Measurements from ENCODE around the gene CACNG4.

The CACNG4 gene

GRCh38 chr17:66963909-66964771 lies at the start of gene CACNG4:
CACNG4 (plus strand) TSS chr17:66964707; CDS start chr17:66964912, 205 bp downstream.
- no peaks in the 10 kb centered on the region for H3K36me3 ChIP-seq (ENCODE audit: control insufficient read depth in 2 of 2, insufficient read depth in 2 of 2, low read length in 2 of 2)
- no peaks in the 10 kb centered on the region for H3K9me3 ChIP-seq (ENCODE audit: control insufficient read depth in 2 of 2, low read length in 2 of 2)
- H3K27me3 ChIP-seq (ENCODE audit: control insufficient read depth in 2 of 2, insufficient read depth in 2 of 2, low read length in 2 of 2): peaks cover 33 to 57% of the 10 kb centered on the region in 2 donors
- H3K27ac ChIP-seq (ENCODE audit: low read depth in 2 of 2, low read length in 2 of 2): no peak within 1 kb of the TSS
- peaks cover 9 to 14% of the 10 kb centered on the region in 2 donors for H3K4me1 ChIP-seq (ENCODE audit: control insufficient read depth in 2 of 2, insufficient read depth in 2 of 2, low read length in 2 of 2)
- no peak within 1 kb of the TSS for H3K9ac ChIP-seq (ENCODE audit: low read depth in 1 of 2, low read length in 2 of 2)
- peak within 1 kb of the TSS in 1 of 2 donors; percentile 68 for H3K4me3 ChIP-seq (ENCODE audit: low read length in 2 of 2)

- Histone ChIP-seq H3K9me3 (ENCODE audit: control insufficient read depth in 2 of 2, low read length in 2 of 2) (no peaks in the 10 kb centered on the region), H3K4me3 (ENCODE audit: low read length in 2 of 2) (peak overlapping the region; percentile 60 to 70)
Measured at GRCh38 chr17:66915204-66915611, 49.3 kb upstream of the CACNG4 start.

GRCh38 chr17:66915792-66916191 lies 48.7 kb upstream of the CACNG4 start:
- Histone ChIP-seq H3K36me3 (ENCODE audit: control insufficient read depth in 2 of 2, insufficient read depth in 2 of 2, low read length in 2 of 2) (no peaks in the 10 kb centered on the region), H3K4me3 (ENCODE audit: low read length in 2 of 2) (no peak overlapping the region), H3K27ac (ENCODE audit: low read depth in 2 of 2, low read length in 2 of 2) (no peak overlapping the region), H3K9me3 (ENCODE audit: control insufficient read depth in 2 of 2, low read length in 2 of 2) (no peaks in the 10 kb centered on the region), H3K4me1 (ENCODE audit: control insufficient read depth in 2 of 2, insufficient read depth in 2 of 2, low read length in 2 of 2) (peaks cover 0 to 4% of the 10 kb centered on the region in 2 donors), H3K27me3 (ENCODE audit: control insufficient read depth in 2 of 2, insufficient read depth in 2 of 2, low read length in 2 of 2) (no peaks in the 10 kb centered on the region), H3K9ac (ENCODE audit: low read depth in 1 of 2, low read length in 2 of 2) (no peak overlapping the region)

More at GRCh38 chr17:66915204-66915611, 49.3 kb upstream of the CACNG4 start:
- H3K36me3 ChIP-seq (ENCODE audit: control insufficient read depth in 2 of 2, insufficient read depth in 2 of 2, low read length in 2 of 2): no peaks in the 10 kb centered on the region
- H3K27me3 ChIP-seq (ENCODE audit: control insufficient read depth in 2 of 2, insufficient read depth in 2 of 2, low read length in 2 of 2): no peaks in the 10 kb centered on the region
- no peak overlapping the region for H3K27ac ChIP-seq (ENCODE audit: low read depth in 2 of 2, low read length in 2 of 2)
- peaks cover 0 to 4% of the 10 kb centered on the region in 2 donors for H3K4me1 ChIP-seq (ENCODE audit: control insufficient read depth in 2 of 2, insufficient read depth in 2 of 2, low read length in 2 of 2)
- H3K9ac ChIP-seq (ENCODE audit: low read depth in 1 of 2, low read length in 2 of 2): peak overlapping the region in 1 of 2 donors; percentile 61

GRCh38 chr17:66916946-66917345 lies 47.6 kb upstream of the CACNG4 start:
- no peak overlapping the region for H3K4me3 ChIP-seq (ENCODE audit: low read length in 2 of 2)
- no peaks in the 10 kb centered on the region for H3K36me3 ChIP-seq (ENCODE audit: control insufficient read depth in 2 of 2, insufficient read depth in 2 of 2, low read length in 2 of 2)
- no peak overlapping the region for H3K27ac ChIP-seq (ENCODE audit: low read depth in 2 of 2, low read length in 2 of 2)

GRCh38 chr17:66918896-66919295 lies 45.6 kb upstream of the CACNG4 start:
- Histone ChIP-seq H3K4me3 (ENCODE audit: low read length in 2 of 2) (no peak overlapping the region), H3K4me1 (ENCODE audit: control insufficient read depth in 2 of 2, insufficient read depth in 2 of 2, low read length in 2 of 2) (peaks cover 0 to 4% of the 10 kb centered on the region in 2 donors), H3K36me3 (ENCODE audit: control insufficient read depth in 2 of 2, insufficient read depth in 2 of 2, low read length in 2 of 2) (no peaks in the 10 kb centered on the region), H3K27me3 (ENCODE audit: control insufficient read depth in 2 of 2, insufficient read depth in 2 of 2, low read length in 2 of 2) (no peaks in the 10 kb centered on the region), H3K9me3 (ENCODE audit: control insufficient read depth in 2 of 2, low read length in 2 of 2) (peaks cover 0 to 4% of the 10 kb centered on the region in 2 donors), H3K9ac (ENCODE audit: low read depth in 1 of 2, low read length in 2 of 2) (no peak overlapping the region), H3K27ac (ENCODE audit: low read depth in 2 of 2, low read length in 2 of 2) (no peak overlapping the region)

More at GRCh38 chr17:66916946-66917345, 47.6 kb upstream of the CACNG4 start:
- H3K9ac ChIP-seq (ENCODE audit: low read depth in 1 of 2, low read length in 2 of 2): no peak overlapping the region
- H3K9me3 ChIP-seq (ENCODE audit: control insufficient read depth in 2 of 2, low read length in 2 of 2): peaks cover 0 to 4% of the 10 kb centered on the region in 2 donors
- peaks cover 0 to 4% of the 10 kb centered on the region in 2 donors for H3K4me1 ChIP-seq (ENCODE audit: control insufficient read depth in 2 of 2, insufficient read depth in 2 of 2, low read length in 2 of 2)
- no peaks in the 10 kb centered on the region for H3K27me3 ChIP-seq (ENCODE audit: control insufficient read depth in 2 of 2, insufficient read depth in 2 of 2, low read length in 2 of 2)

- H3K27me3 ChIP-seq (ENCODE audit: control insufficient read depth in 2 of 2, insufficient read depth in 2 of 2, low read length in 2 of 2): no peaks in the 10 kb centered on the region
- no peaks in the 10 kb centered on the region for H3K4me1 ChIP-seq (ENCODE audit: control insufficient read depth in 2 of 2, insufficient read depth in 2 of 2, low read length in 2 of 2)
- no peak overlapping the region for H3K27ac ChIP-seq (ENCODE audit: low read depth in 2 of 2, low read length in 2 of 2)
- H3K9ac ChIP-seq (ENCODE audit: low read depth in 1 of 2, low read length in 2 of 2): no peak overlapping the region
- H3K9me3 ChIP-seq (ENCODE audit: control insufficient read depth in 2 of 2, low read length in 2 of 2): peaks cover 0 to 4% of the 10 kb centered on the region in 2 donors
- H3K4me3 ChIP-seq (ENCODE audit: low read length in 2 of 2): no peak overlapping the region
- H3K36me3 ChIP-seq (ENCODE audit: control insufficient read depth in 2 of 2, insufficient read depth in 2 of 2, low read length in 2 of 2): no peaks in the 10 kb centered on the region
Measured at GRCh38 chr17:66920435-66920834, 44.1 kb upstream of the CACNG4 start.

GRCh38 chr17:66920950-66921349 lies 43.6 kb upstream of the CACNG4 start:
- peaks cover 0 to 4% of the 10 kb centered on the region in 2 donors for H3K9me3 ChIP-seq (ENCODE audit: control insufficient read depth in 2 of 2, low read length in 2 of 2)
- no peaks in the 10 kb centered on the region for H3K36me3 ChIP-seq (ENCODE audit: control insufficient read depth in 2 of 2, insufficient read depth in 2 of 2, low read length in 2 of 2)
- peaks cover 0 to 1% of the 10 kb centered on the region in 2 donors for H3K27me3 ChIP-seq (ENCODE audit: control insufficient read depth in 2 of 2, insufficient read depth in 2 of 2, low read length in 2 of 2)
- no peak overlapping the region for H3K9ac ChIP-seq (ENCODE audit: low read depth in 1 of 2, low read length in 2 of 2)
- H3K4me1 ChIP-seq (ENCODE audit: control insufficient read depth in 2 of 2, insufficient read depth in 2 of 2, low read length in 2 of 2): no peaks in the 10 kb centered on the region
- H3K4me3 ChIP-seq (ENCODE audit: low read length in 2 of 2): no peak overlapping the region
- no peak overlapping the region for H3K27ac ChIP-seq (ENCODE audit: low read depth in 2 of 2, low read length in 2 of 2)

GRCh38 chr17:66923886-66924285 lies 40.6 kb upstream of the CACNG4 start:
- Histone ChIP-seq H3K9me3 (ENCODE audit: control insufficient read depth in 2 of 2, low read length in 2 of 2) (peaks cover 0 to 4% of the 10 kb centered on the region in 2 donors), H3K27me3 (ENCODE audit: control insufficient read depth in 2 of 2, insufficient read depth in 2 of 2, low read length in 2 of 2) (peaks cover 2 to 4% of the 10 kb centered on the region in 2 donors), H3K4me3 (ENCODE audit: low read length in 2 of 2) (no peak overlapping the region), H3K27ac (ENCODE audit: low read depth in 2 of 2, low read length in 2 of 2) (no peak overlapping the region), H3K36me3 (ENCODE audit: control insufficient read depth in 2 of 2, insufficient read depth in 2 of 2, low read length in 2 of 2) (no peaks in the 10 kb centered on the region), H3K4me1 (ENCODE audit: control insufficient read depth in 2 of 2, insufficient read depth in 2 of 2, low read length in 2 of 2) (no peaks in the 10 kb centered on the region), H3K9ac (ENCODE audit: low read depth in 1 of 2, low read length in 2 of 2) (no peak overlapping the region)

- no peaks in the 10 kb centered on the region for H3K36me3 ChIP-seq (ENCODE audit: control insufficient read depth in 2 of 2, insufficient read depth in 2 of 2, low read length in 2 of 2)
- no peaks in the 10 kb centered on the region for H3K4me1 ChIP-seq (ENCODE audit: control insufficient read depth in 2 of 2, insufficient read depth in 2 of 2, low read length in 2 of 2)
Measured at GRCh38 chr17:66925811-66926500, 38.6 kb upstream of the CACNG4 start.

GRCh38 chr17:66928949-66929348 lies 35.6 kb upstream of the CACNG4 start:
- no peaks in the 10 kb centered on the region for H3K36me3 ChIP-seq (ENCODE audit: control insufficient read depth in 2 of 2, insufficient read depth in 2 of 2, low read length in 2 of 2)
- no peaks in the 10 kb centered on the region for H3K9me3 ChIP-seq (ENCODE audit: control insufficient read depth in 2 of 2, low read length in 2 of 2)
- no peak overlapping the region for H3K4me3 ChIP-seq (ENCODE audit: low read length in 2 of 2)
- no peaks in the 10 kb centered on the region for H3K4me1 ChIP-seq (ENCODE audit: control insufficient read depth in 2 of 2, insufficient read depth in 2 of 2, low read length in 2 of 2)
- H3K9ac ChIP-seq (ENCODE audit: low read depth in 1 of 2, low read length in 2 of 2): no peak overlapping the region
- H3K27me3 ChIP-seq (ENCODE audit: control insufficient read depth in 2 of 2, insufficient read depth in 2 of 2, low read length in 2 of 2): peaks cover 2 to 4% of the 10 kb centered on the region in 2 donors
- H3K27ac ChIP-seq (ENCODE audit: low read depth in 2 of 2, low read length in 2 of 2): no peak overlapping the region

More at GRCh38 chr17:66925811-66926500, 38.6 kb upstream of the CACNG4 start:
- Histone ChIP-seq H3K4me3 (ENCODE audit: low read length in 2 of 2) (no peak overlapping the region), H3K9ac (ENCODE audit: low read depth in 1 of 2, low read length in 2 of 2) (no peak overlapping the region), H3K9me3 (ENCODE audit: control insufficient read depth in 2 of 2, low read length in 2 of 2) (peaks cover 0 to 2% of the 10 kb centered on the region in 2 donors), H3K27me3 (ENCODE audit: control insufficient read depth in 2 of 2, insufficient read depth in 2 of 2, low read length in 2 of 2) (peaks cover 2 to 4% of the 10 kb centered on the region in 2 donors), H3K27ac (ENCODE audit: low read depth in 2 of 2, low read length in 2 of 2) (no peak overlapping the region)

Measured in mucosa of rectum (tissue), 2 donors.